OCI-LY1 (cell line): ENCODE data around the gene BTBD3.

ENCODE experiments used
- H2AFZ ChIP-seq: fragments of 200-600 bp; sonication (generic), shearing (Covaris generic); 2 replicates; pipeline ENCODE4 v1.6.0; 2014; ENCODE audit warnings: antibody characterized with exemption, mild to moderate bottlenecking, low read length
- H3F3A ChIP-seq: fragments of 200-600 bp; sonication (generic), shearing (Covaris generic); 2 replicates; pipeline ENCODE4 v1.6.0; 2014; ENCODE audit warnings: mild to moderate bottlenecking, antibody characterized with exemption, low read length, moderate library complexity; ENCODE audit not compliant: insufficient read depth
- H3K27ac ChIP-seq: fragments of 200-600 bp; sonication (generic); 2 replicates; pipeline ENCODE4 v1.5.1; 2014; ENCODE audit warnings: low read length, mixed run types, mild to moderate bottlenecking, low read depth; ENCODE audit not compliant: poor library complexity, severe bottlenecking
- H3K27me3 ChIP-seq: fragments of 200-600 bp; sonication (generic); 2 replicates; pipeline ENCODE4 v1.6.0; 2014; ENCODE audit warnings: antibody characterized with exemption, mild to moderate bottlenecking, low read length, moderate library complexity; ENCODE audit not compliant: insufficient read depth
- H3K36me3 ChIP-seq: fragments of 200-600 bp; sonication (generic); 2 replicates; pipeline ENCODE4 v1.6.1; 2014; ENCODE audit warnings: mild to moderate bottlenecking, antibody characterized with exemption, low read length, moderate library complexity, mixed read lengths; ENCODE audit not compliant: insufficient read depth
- H3K4me1 ChIP-seq: fragments of 200-600 bp; sonication (generic); 2 replicates; pipeline ENCODE4 v1.5.1; 2014; ENCODE audit warnings: mild to moderate bottlenecking, low read length, moderate library complexity; ENCODE audit not compliant: insufficient read depth, severe bottlenecking
- H3K4me2 ChIP-seq: fragments of 200-600 bp; sonication (generic), shearing (Covaris generic); 2 replicates; pipeline ENCODE4 v1.6.1; 2014; ENCODE audit warnings: low read length
- H3K4me3 ChIP-seq: fragments of 200-600 bp; sonication (generic); 2 replicates; pipeline ENCODE4 v1.5.1; 2014; ENCODE audit warnings: low read length, low read depth, mild to moderate bottlenecking, mixed read lengths; ENCODE audit not compliant: poor library complexity, severe bottlenecking
- H3K79me2 ChIP-seq: fragments of 200-600 bp; shearing (Covaris generic); 2 replicates; pipeline ENCODE4 v1.6.1; 2016; ENCODE audit warnings: mixed run types, low read length, mixed read lengths; ENCODE audit not compliant: insufficient read depth
- H3K9ac ChIP-seq: fragments of 200-600 bp; sonication (generic), shearing (Covaris generic); 2 replicates; pipeline ENCODE4 v1.6.1; 2014; ENCODE audit warnings: mild to moderate bottlenecking, low read length, mixed read lengths
- H3K9me2 ChIP-seq: fragments of 200-600 bp; sonication (generic), shearing (Covaris generic); 2 replicates; pipeline ENCODE4 v1.6.1; 2014; ENCODE audit warnings: low read depth, mild to moderate bottlenecking, low read length, mixed read lengths
- H3K9me3 ChIP-seq: fragments of 200-600 bp; shearing (Covaris generic); 2 replicates; pipeline ENCODE4 v1.6.1; 2014; ENCODE audit warnings: low read length, mixed read lengths
- H4K20me1 ChIP-seq: fragments of 200-600 bp; sonication (generic), shearing (Covaris generic); 2 replicates; pipeline ENCODE4 v1.6.0; 2016; ENCODE audit warnings: mild to moderate bottlenecking, low read length; ENCODE audit not compliant: insufficient read depth
- EZH2 ChIP-seq: fragments of 200-600 bp; sonication (generic), shearing (Covaris generic); IDR thresholded peaks from 2 replicates; pipeline ENCODE4 v1.8.0; 2017; ENCODE audit warnings: borderline replicate concordance, mixed run types, mild to moderate bottlenecking, antibody characterized with exemption, low read length, moderate library complexity, mixed read lengths
- TF ChIP-seq, protein P1 (sequence below): fragments of 200-600 bp; sonication (generic), shearing (Covaris generic); IDR thresholded peaks from 2 replicates; pipeline ENCODE4 v1.5.1; 2017; ENCODE audit warnings: mild to moderate bottlenecking, antibody characterized with exemption, low read length, moderate library complexity, mixed read lengths

BTBD3 gene

DNA sequence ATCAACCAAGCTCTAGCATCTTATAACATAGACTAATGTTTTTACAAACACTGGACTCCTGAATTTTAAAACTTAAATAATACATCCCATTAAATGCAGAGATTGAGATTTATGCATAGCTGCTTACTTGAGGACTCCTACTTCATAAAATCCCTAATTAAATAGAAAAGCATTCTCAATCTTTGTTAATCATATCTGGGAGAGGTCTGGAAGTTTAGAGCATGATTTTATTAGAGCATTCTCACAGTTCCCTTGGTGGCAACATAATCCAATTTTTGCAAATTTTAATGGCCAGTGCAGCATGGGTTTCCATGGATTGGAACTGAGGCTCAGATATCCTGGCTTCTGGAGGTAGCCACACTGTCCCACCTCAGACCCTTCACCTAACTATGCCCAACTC, 19.5 kb downstream of the BTBD3 start:
- no peaks in the 10 kb centered on the region for H3F3A ChIP-seq
- H4K20me1 ChIP-seq, result no peaks in the 10 kb centered on the region
- no peak overlapping the region for H3K4me3 ChIP-seq
- no peak overlapping the region for H3K9ac ChIP-seq
- H3K4me2 ChIP-seq, result no peak overlapping the region
- no peak overlapping the region for H3K27ac ChIP-seq
- no peak overlapping the region for H2AFZ ChIP-seq
- H3K9me3 ChIP-seq, result no peaks in the 10 kb centered on the region
- no peaks in the 10 kb centered on the region for H3K79me2 ChIP-seq
- H3K36me3 ChIP-seq, result no peaks in the 10 kb centered on the region
- H3K9me2 ChIP-seq, result no peaks in the 10 kb centered on the region
- H3K27me3 ChIP-seq, result no peaks in the 10 kb centered on the region
- H3K4me1 ChIP-seq, result no peaks in the 10 kb centered on the region
- TF ChIP-seq EZH2, result no peak
- TF ChIP-seq, protein P1, sequence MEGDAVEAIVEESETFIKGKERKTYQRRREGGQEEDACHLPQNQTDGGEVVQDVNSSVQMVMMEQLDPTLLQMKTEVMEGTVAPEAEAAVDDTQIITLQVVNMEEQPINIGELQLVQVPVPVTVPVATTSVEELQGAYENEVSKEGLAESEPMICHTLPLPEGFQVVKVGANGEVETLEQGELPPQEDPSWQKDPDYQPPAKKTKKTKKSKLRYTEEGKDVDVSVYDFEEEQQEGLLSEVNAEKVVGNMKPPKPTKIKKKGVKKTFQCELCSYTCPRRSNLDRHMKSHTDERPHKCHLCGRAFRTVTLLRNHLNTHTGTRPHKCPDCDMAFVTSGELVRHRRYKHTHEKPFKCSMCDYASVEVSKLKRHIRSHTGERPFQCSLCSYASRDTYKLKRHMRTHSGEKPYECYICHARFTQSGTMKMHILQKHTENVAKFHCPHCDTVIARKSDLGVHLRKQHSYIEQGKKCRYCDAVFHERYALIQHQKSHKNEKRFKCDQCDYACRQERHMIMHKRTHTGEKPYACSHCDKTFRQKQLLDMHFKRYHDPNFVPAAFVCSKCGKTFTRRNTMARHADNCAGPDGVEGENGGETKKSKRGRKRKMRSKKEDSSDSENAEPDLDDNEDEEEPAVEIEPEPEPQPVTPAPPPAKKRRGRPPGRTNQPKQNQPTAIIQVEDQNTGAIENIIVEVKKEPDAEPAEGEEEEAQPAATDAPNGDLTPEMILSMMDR, result no peak

DNA sequence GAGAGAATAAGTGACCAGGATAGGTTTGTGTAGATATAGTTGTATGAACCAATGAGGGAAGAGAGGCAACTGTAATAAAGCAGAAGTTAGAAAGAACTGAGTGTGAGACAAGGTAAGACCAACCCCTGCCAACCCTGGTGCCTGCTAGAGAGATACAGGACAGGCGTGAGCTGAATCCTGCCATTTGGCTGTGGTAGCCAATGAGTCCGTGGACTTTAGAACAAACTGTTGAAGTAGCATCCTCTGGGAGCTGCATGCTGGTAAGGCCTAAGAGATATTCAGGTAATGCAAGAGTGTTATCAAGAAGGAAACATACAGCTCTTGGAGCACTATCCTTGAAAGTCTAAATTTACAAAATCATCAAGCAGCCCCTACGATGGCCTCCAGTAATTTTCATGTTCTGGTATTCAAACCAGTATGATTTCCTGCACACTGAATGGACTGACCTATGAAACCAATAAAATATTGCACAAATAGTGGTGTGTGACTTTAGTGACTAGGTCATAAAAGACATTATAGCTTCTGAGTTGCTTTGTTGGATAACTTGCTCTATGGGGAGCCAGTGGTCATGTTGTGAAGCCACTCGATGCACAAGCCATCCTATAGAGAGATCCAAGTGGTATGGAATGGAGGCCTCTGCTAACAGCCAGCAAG, 24.0 kb downstream of the BTBD3 start:
- TF ChIP-seq, protein P1, result no peak
- TF ChIP-seq EZH2, result no peak
- Histone ChIP-seq H3K9ac (no peak overlapping the region), H3K9me2 (no peaks in the 10 kb centered on the region)

DNA sequence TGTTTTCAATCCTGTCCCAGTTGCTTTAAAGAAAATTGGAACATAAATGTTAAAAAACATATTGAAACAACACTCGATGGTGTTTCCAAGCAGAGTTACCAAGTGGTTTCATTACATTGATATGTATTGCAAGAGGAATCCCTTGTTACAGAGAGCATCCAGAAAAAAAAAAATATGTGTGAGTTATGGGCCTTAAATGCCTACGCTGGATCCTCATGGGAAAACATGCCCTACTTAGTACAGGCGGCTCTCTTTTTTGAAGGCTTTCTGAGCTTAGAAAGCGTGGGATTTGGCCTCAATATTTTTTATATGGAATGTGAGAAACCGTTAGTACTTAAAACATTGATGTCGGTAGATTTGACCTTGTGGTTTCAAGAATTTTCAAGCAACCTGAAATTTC, 26.1 kb downstream of the BTBD3 start:
- Histone ChIP-seq H3K4me1 (no peaks in the 10 kb centered on the region), H3K9me3 (no peaks in the 10 kb centered on the region)
- TF ChIP-seq, protein P1, result no peak
- no peak for TF ChIP-seq EZH2

More for the DNA sequence above, 24.0 kb downstream of the BTBD3 start:
- no peak overlapping the region for H2AFZ ChIP-seq
- H4K20me1 ChIP-seq, result no peaks in the 10 kb centered on the region
- no peak overlapping the region for H3K4me3 ChIP-seq
- H3F3A ChIP-seq, result no peaks in the 10 kb centered on the region
- H3K79me2 ChIP-seq, result no peaks in the 10 kb centered on the region
- no peaks in the 10 kb centered on the region for H3K9me3 ChIP-seq
- H3K27ac ChIP-seq, result no peak overlapping the region
- H3K27me3 ChIP-seq, result no peaks in the 10 kb centered on the region
- no peak overlapping the region for H3K4me2 ChIP-seq
- no peaks in the 10 kb centered on the region for H3K36me3 ChIP-seq
- H3K4me1 ChIP-seq, result no peaks in the 10 kb centered on the region

More for the DNA sequence above, 26.1 kb downstream of the BTBD3 start:
- no peaks in the 10 kb centered on the region for H4K20me1 ChIP-seq
- no peaks in the 10 kb centered on the region for H3K27me3 ChIP-seq
- H3K27ac ChIP-seq, result no peak overlapping the region
- H3K4me2 ChIP-seq, result no peak overlapping the region
- no peaks in the 10 kb centered on the region for H3F3A ChIP-seq
- no peaks in the 10 kb centered on the region for H3K9me2 ChIP-seq
- H3K4me3 ChIP-seq, result no peak overlapping the region
- H3K79me2 ChIP-seq, result no peaks in the 10 kb centered on the region
- H3K9ac ChIP-seq, result no peak overlapping the region
- no peaks in the 10 kb centered on the region for H3K36me3 ChIP-seq
- H2AFZ ChIP-seq, result no peak overlapping the region
